ENCODE results near the gene TEPSIN. TPM values are rescaled to one million over a fixed set of nuclear protein-coding genes. Genes with fewer than 3 reads are reported as not detected.
A peak's percentile ranks its signal among the peaks of the same experiment; 100 is the strongest.

TEPSIN gene
- total and polyA plus RNA-seq, 2 of the 13 experiments (the other 11 are each of a cell fraction or from before 2014, with no cell fraction given), result 16.1 to 18.8 TPM

GRCh38 chr17:81221842-81222619 is 16.8 kb downstream of the TEPSIN start (continued):
- TF ChIP-seq, protein P1, sequence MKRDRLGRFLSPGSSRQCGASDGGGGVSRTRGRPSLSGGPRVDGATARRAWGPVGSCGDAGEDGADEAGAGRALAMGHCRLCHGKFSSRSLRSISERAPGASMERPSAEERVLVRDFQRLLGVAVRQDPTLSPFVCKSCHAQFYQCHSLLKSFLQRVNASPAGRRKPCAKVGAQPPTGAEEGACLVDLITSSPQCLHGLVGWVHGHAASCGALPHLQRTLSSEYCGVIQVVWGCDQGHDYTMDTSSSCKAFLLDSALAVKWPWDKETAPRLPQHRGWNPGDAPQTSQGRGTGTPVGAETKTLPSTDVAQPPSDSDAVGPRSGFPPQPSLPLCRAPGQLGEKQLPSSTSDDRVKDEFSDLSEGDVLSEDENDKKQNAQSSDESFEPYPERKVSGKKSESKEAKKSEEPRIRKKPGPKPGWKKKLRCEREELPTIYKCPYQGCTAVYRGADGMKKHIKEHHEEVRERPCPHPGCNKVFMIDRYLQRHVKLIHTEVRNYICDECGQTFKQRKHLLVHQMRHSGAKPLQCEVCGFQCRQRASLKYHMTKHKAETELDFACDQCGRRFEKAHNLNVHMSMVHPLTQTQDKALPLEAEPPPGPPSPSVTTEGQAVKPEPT (CRISPR knock-in tag; IDR thresholded peaks at IDR 0.05; ENCODE audit: low read depth), result peak; percentile 74; the same call in 1 of the 2 replicates
- TF ChIP-seq ZNF44 (CRISPR knock-in tag; IDR thresholded peaks at IDR 0.05), result no peak; the same call in 1 of the 2 replicates
- no peak for TF ChIP-seq ARHGAP35 (CRISPR knock-in tag; IDR thresholded peaks at IDR 0.05; ENCODE audit: borderline replicate concordance)
- TF ChIP-seq NR2F1 (CRISPR knock-in tag; IDR thresholded peaks at IDR 0.05), result peak; percentile 16 to 71; a peak in 2 of 4 replicates
- TF ChIP-seq AGO1 (IDR thresholded peaks at IDR 0.05; ENCODE audit: low read depth, low read length, poor library complexity, severe bottlenecking), result peak; percentile 28
- TF ChIP-seq ZNF446 (CRISPR knock-in tag; IDR thresholded peaks at IDR 0.05), result no peak; the same call in 1 of the 2 replicates
- TF ChIP-seq RFXAP (CRISPR knock-in tag; IDR thresholded peaks at IDR 0.05; ENCODE audit: borderline replicate concordance), result 0 out of 2 replicates have a peak, but pooled peaks have one; percentile 26
- peak; percentile 54; the same call in 1 of the 2 replicates for TF ChIP-seq ZNF263 (CRISPR knock-in tag; IDR thresholded peaks at IDR 0.05)
- no peak for TF ChIP-seq DZIP1 (CRISPR knock-in tag; IDR thresholded peaks at IDR 0.05)
- TF ChIP-seq SRSF1 (optimal IDR thresholded peaks at IDR 0.05; ENCODE audit: low read depth, low read length), result no peak
- 0 out of 2 replicates have a peak, but pooled peaks have one; percentile 8 for TF ChIP-seq ZNF331 (CRISPR knock-in tag; IDR thresholded peaks at IDR 0.05)
- no peak for TF ChIP-seq ARNT (IDR thresholded peaks at IDR 0.05)
- TF ChIP-seq EP300 (IDR thresholded peaks at IDR 0.05; ENCODE audit: low read depth in 2 of 2, low read length in 2 of 2), result no peak
- TF ChIP-seq EP300 (CRISPR knock-in tag; IDR thresholded peaks at IDR 0.05; ENCODE audit: borderline replicate concordance), result no peak
- TF ChIP-seq ZNF501 (CRISPR knock-in tag; IDR thresholded peaks at IDR 0.05), result 0 out of 2 replicates have a peak, but pooled peaks have one; percentile 30
- no peak for TF ChIP-seq KLF16 (CRISPR knock-in tag; IDR thresholded peaks at IDR 0.05)
- peak; percentile 48; the same call in 1 of the 2 replicates for TF ChIP-seq YEATS4 (CRISPR knock-in tag; IDR thresholded peaks at IDR 0.05; ENCODE audit: borderline replicate concordance)
- no peak for TF ChIP-seq RERE (CRISPR knock-in tag; IDR thresholded peaks at IDR 0.05; ENCODE audit: low read depth)
- TF ChIP-seq ZMAT3 (CRISPR knock-in tag; conservative IDR thresholded peaks at IDR 0.05), result 0 out of 2 replicates have a peak, but pooled peaks have one; percentile 33
